ENCODE results near the gene CNTNAP2. TPM values are rescaled to one million over a fixed set of nuclear protein-coding genes. Genes with fewer than 3 reads are reported as not detected.

The CNTNAP2 gene
- total RNA-seq, 1 experiment from 2014 or later: 60.0 TPM

GRCh38 chr7:146423446-146423845 lies 306.8 kb downstream of the CNTNAP2 start:
- Histone ChIP-seq H3K36me3 (ENCODE audit: insufficient read depth, low read length, poor library complexity, severe bottlenecking) (no peaks in the 10 kb centered on the region), H3K9me3 (ENCODE audit: low read depth, low read length, poor library complexity, severe bottlenecking) (no peaks in the 10 kb centered on the region), H3K4me1 (ENCODE audit: insufficient read depth, low read length, poor library complexity, severe bottlenecking) (no peaks in the 10 kb centered on the region), H3K27me3 (replicated peaks; ENCODE audit: insufficient read depth, low read depth, low read length, poor library complexity) (no peaks in the 10 kb centered on the region), H3K4me3 (ENCODE audit: low read depth, low read length, poor library complexity, severe bottlenecking) (no peak overlapping the region), H3K27ac (ENCODE audit: low read depth, low read length, poor library complexity, severe bottlenecking) (no peak overlapping the region)
- DNase-seq (ENCODE audit: low spot score): no peak
- no TSS peak for BruUV-seq (replicated peaks)
- intact Hi-C loops (cut with micrococcal nuclease; ENCODE audit: unreplicated experiment): no loop called here
- CTCF ChIA-PET: no interaction called here
- POLR2A ChIA-PET (ENCODE audit: low non-redundant PET): no interaction called here
- no peak for TF ChIP-seq EZH2 (IDR thresholded peaks at IDR 0.05; ENCODE audit: borderline replicate concordance, low read depth, low read length, poor library complexity, severe bottlenecking)
- TF ChIP-seq CTCF (conservative IDR thresholded peaks at IDR 0.05; ENCODE audit: low read depth, low read length): no peak

- Histone ChIP-seq H3K4me3 (ENCODE audit: low read depth, low read length, poor library complexity, severe bottlenecking) (no peak overlapping the region), H3K4me1 (ENCODE audit: insufficient read depth, low read length, poor library complexity, severe bottlenecking) (no peaks in the 10 kb centered on the region), H3K27ac (ENCODE audit: low read depth, low read length, poor library complexity, severe bottlenecking) (no peak overlapping the region), H3K27me3 (replicated peaks; ENCODE audit: insufficient read depth, low read depth, low read length, poor library complexity) (no peaks in the 10 kb centered on the region), H3K9me3 (ENCODE audit: low read depth, low read length, poor library complexity, severe bottlenecking) (no peaks in the 10 kb centered on the region), H3K36me3 (ENCODE audit: insufficient read depth, low read length, poor library complexity, severe bottlenecking) (no peaks in the 10 kb centered on the region)
- BruUV-seq (replicated peaks): no TSS peak
- POLR2A ChIA-PET (ENCODE audit: low non-redundant PET): no interaction called here
- intact Hi-C loops (cut with micrococcal nuclease; ENCODE audit: unreplicated experiment): no loop called here
- no peak for TF ChIP-seq EZH2 (IDR thresholded peaks at IDR 0.05; ENCODE audit: borderline replicate concordance, low read depth, low read length, poor library complexity, severe bottlenecking)
- TF ChIP-seq CTCF (conservative IDR thresholded peaks at IDR 0.05; ENCODE audit: low read depth, low read length): no peak
- CTCF ChIA-PET: no interaction called here
- DNase-seq (ENCODE audit: low spot score): no peak
Observed at GRCh38 chr7:146424084-146424483, 307.5 kb downstream of the CNTNAP2 start.

GRCh38 chr7:146433501-146433900 lies 316.9 kb downstream of the CNTNAP2 start:
- H3K9me3 ChIP-seq (ENCODE audit: low read depth, low read length, poor library complexity, severe bottlenecking): no peaks in the 10 kb centered on the region
- TF ChIP-seq EZH2 (IDR thresholded peaks at IDR 0.05; ENCODE audit: borderline replicate concordance, low read depth, low read length, poor library complexity, severe bottlenecking): no peak
- no peak for TF ChIP-seq CTCF (conservative IDR thresholded peaks at IDR 0.05; ENCODE audit: low read depth, low read length)
- no peaks in the 10 kb centered on the region for H3K4me1 ChIP-seq (ENCODE audit: insufficient read depth, low read length, poor library complexity, severe bottlenecking)
- H3K27ac ChIP-seq (ENCODE audit: low read depth, low read length, poor library complexity, severe bottlenecking): no peak overlapping the region
- no peak overlapping the region for H3K4me3 ChIP-seq (ENCODE audit: low read depth, low read length, poor library complexity, severe bottlenecking)
- BruUV-seq (replicated peaks): no TSS peak
- POLR2A ChIA-PET (ENCODE audit: low non-redundant PET): no interaction called here
- H3K36me3 ChIP-seq (ENCODE audit: insufficient read depth, low read length, poor library complexity, severe bottlenecking): no peaks in the 10 kb centered on the region
- H3K27me3 ChIP-seq (replicated peaks; ENCODE audit: insufficient read depth, low read depth, low read length, poor library complexity): no peaks in the 10 kb centered on the region
- CTCF ChIA-PET: no interaction called here
- DNase-seq (ENCODE audit: low spot score): no peak
- intact Hi-C loops (cut with micrococcal nuclease; ENCODE audit: unreplicated experiment): no loop called here
